ENCODE results near the gene PCNX1.

The PCNX1 gene

DNA sequence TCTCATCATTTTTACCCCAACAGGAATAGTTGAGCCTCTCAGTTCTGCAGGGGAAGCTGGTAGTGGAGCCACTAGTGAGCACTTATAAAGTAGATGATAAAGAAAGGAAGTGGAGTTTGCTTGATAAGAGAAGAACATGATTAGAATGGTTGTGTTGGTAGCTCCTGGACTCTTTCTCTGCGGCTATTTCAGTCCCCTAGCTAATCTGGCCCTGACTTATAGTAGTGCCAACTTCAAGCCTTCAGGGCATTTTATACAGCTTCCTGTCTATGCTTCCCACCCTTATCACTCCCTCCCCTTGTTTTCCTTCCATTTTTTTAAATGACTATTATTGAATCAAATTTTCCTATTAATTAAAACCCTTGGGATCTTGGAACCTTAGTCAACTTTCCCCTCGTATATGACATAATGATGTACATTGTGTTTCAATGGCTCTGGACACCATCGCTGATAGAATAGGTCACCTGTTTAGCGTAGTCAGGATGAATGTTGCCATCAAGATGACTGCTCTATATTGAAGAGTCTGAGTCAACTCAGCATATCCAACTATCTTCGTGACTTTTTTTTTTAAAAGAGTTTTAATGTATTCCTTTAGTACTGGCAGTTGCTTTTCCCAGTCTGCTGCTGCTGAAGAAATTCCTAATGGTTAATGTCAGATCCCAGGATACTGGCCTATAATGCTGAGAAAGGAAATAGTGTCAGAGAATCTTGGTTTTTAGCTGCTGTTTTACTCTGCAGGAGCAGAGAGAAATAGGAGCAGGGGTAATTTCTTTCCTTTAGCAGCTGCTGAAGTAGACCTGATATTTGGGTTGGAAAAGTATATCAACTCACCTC is 16.2 kb upstream of the PCNX1 start:
- H3K4me3 ChIP-seq (ENCODE audit: low read depth, low read length) = no peak overlapping the region
- no peak for DNase-seq (ENCODE audit: low read depth)
- no peak for TF ChIP-seq CTCF (IDR thresholded peaks at IDR 0.05; ENCODE audit: control insufficient read depth, extremely low read depth, insufficient read depth)

DNA sequence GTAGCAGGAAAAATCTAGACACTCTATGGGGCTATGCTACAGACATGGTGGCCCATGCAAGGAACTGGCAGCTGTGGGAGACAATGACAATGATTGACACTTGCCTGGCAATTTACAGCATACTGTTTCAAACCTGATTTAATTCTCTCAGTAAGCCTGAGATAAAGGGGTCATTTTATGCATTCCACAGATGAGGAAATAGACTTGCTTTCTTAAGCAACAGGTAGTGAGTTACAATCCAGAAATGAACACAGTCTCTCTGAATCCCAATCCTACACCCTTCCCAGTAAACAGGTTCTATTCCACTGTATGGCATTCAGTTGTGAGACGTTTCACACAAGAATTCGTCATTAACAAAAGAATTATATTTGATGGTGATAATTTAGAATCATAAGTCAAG is 15.5 kb upstream of the PCNX1 start:
- no peak overlapping the region for H3K4me3 ChIP-seq (ENCODE audit: low read depth, low read length)
- no peak for DNase-seq (ENCODE audit: low read depth)
- no peak for TF ChIP-seq CTCF (IDR thresholded peaks at IDR 0.05; ENCODE audit: control insufficient read depth, extremely low read depth, insufficient read depth)

- DNase-seq (ENCODE audit: low read depth) = no peak
- TF ChIP-seq CTCF (IDR thresholded peaks at IDR 0.05; ENCODE audit: control insufficient read depth, extremely low read depth, insufficient read depth) = no peak
- no peak overlapping the region for H3K4me3 ChIP-seq (ENCODE audit: low read depth, low read length)
Measured at GRCh38 chr14:70893062-70893845, 14.0 kb upstream of the PCNX1 start.

DNA sequence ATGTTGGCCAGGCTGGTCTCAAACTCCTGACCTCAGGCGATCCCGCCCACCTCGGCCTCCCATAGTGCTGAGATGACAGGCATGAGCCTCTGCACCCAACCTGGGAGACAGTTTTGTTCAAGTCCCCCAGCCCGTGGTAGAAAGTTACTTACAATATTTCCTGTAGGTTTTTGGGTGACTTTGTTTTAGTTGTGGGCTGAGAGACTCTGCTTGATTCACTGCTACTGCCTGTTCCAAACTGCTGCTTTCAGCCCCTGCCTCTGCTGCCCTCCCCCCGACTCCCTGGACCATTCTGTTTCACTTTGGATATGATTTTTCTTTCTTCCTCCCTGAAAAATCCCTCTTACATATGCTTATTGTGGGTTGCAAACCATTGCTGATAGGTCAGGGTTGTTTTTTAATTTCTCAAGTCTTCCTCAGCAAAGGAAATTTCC is 13.4 kb upstream of the PCNX1 start:
- TF ChIP-seq CTCF (IDR thresholded peaks at IDR 0.05; ENCODE audit: control insufficient read depth, extremely low read depth, insufficient read depth) = no peak
- H3K4me3 ChIP-seq (ENCODE audit: low read depth, low read length) = no peak overlapping the region
- DNase-seq (ENCODE audit: low read depth) = no peak

GRCh38 chr14:70894868-70895267 is 12.4 kb upstream of the PCNX1 start:
- no peak overlapping the region for H3K4me3 ChIP-seq (ENCODE audit: low read depth, low read length)
- no peak for TF ChIP-seq CTCF (IDR thresholded peaks at IDR 0.05; ENCODE audit: control insufficient read depth, extremely low read depth, insufficient read depth)
- no peak for DNase-seq (ENCODE audit: low read depth)

DNA sequence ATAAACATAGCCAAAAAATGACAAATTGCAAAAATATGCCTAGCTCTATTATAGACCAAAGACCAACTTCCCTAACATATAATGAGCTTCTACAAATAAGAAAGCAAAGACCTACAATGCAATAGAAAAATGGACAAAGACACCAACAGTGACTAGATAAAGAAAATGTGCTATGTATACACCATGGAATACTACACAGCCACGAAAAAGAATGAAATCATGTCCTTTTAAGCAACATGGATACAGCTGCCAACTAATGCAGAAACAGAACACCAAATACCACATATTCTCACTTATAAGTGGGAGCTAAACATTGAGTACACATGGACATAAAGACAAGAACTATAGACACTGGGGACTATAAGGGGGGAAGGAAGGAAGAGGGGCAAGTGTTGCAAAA is 10.9 kb upstream of the PCNX1 start:
- no peak overlapping the region for H3K4me3 ChIP-seq (ENCODE audit: low read depth, low read length)
- DNase-seq (ENCODE audit: low read depth) = no peak
- TF ChIP-seq CTCF (IDR thresholded peaks at IDR 0.05; ENCODE audit: control insufficient read depth, extremely low read depth, insufficient read depth) = no peak
